Heart left ventricle (tissue), 16 donors: ENCODE data around the gene TTYH3. TPM values are rescaled to one million over a fixed set of nuclear protein-coding genes. Genes with fewer than 3 reads are reported as not detected.

Source experiments
- ATAC-seq, 4 donors: fragments of 200-7000 bp; cut with Tn5 transposase; one replicate each; pipeline ENCODE4 v1.9.1; 2020 to 2022; ENCODE audit warnings: moderate library complexity in 4 of 4, mild to moderate bottlenecking in 3 of 4, moderate number of reproducible peaks in 1 of 4
- DNase-seq, 5 donors: peaks; one replicate each; pipeline ENCODE4 v3.0.0-alpha.2; 2020
- H3K27ac ChIP-seq, 12 donors: fragments of 200-600 bp; sonication (generic) in 4 of 12; one replicate each; pipeline versions ENCODE4 v1.5.0 to v1.8.0; 2016 to 2022; ENCODE audit warnings: mild to moderate bottlenecking in 2 of 12
- H3K27me3 ChIP-seq, 9 donors: fragments of 200-600 bp; sonication (generic) in 2 of 9; one replicate each; pipeline versions ENCODE4 v1.5.1 to v1.8.0; 2016 to 2022; ENCODE audit warnings: mild to moderate bottlenecking in 3 of 9
- H3K36me3 ChIP-seq, 9 donors: fragments of 200-600 bp; sonication (generic) in 2 of 9; one replicate each; pipeline versions ENCODE4 v1.5.0 to v1.8.0; 2018 to 2022; ENCODE audit warnings: mild to moderate bottlenecking in 2 of 9
- H3K4me1 ChIP-seq, 12 donors: fragments of 200-600 bp; sonication (generic) in 4 of 12; one replicate each; pipeline versions ENCODE4 v1.5.0 to v1.8.0; 2016 to 2022; ENCODE audit warnings: mild to moderate bottlenecking in 3 of 12
- H3K4me3 ChIP-seq, 12 donors: fragments of 200-600 bp; sonication (generic) in 4 of 12; one replicate each; pipeline versions ENCODE4 v1.5.0 to v1.8.0; 2017 to 2022; ENCODE audit warnings: mild to moderate bottlenecking in 9 of 12, moderate library complexity in 4 of 12
- H3K9me3 ChIP-seq, 12 donors: fragments of 200-600 bp; sonication (generic) in 4 of 12; one replicate each; pipeline versions ENCODE4 v1.5.0 to v1.8.0; 2016 to 2022; ENCODE audit warnings: mild to moderate bottlenecking in 1 of 12
- POLR2A ChIP-seq, 2 donors: fragments of 450-650 bp; IDR thresholded peaks; one replicate each; pipeline ENCODE4 v1.6.1; 2017; ENCODE audit warnings: antibody characterized with exemption in 2 of 2, mild to moderate bottlenecking in 2 of 2, moderate library complexity in 2 of 2
- WGBS, 4 donors: extraction: QIAGEN DNeasy Blood & Tissue Kit in 2 of 4; methylation state at CpG; one replicate each; pipeline versions ENCODE4 v1.1.5 to v1.1.7; 2013 to 2018; 5-methylcytosine and 5-hydroxymethylcytosine counted together
- intact Hi-C, 10 donors: fragments of 100-400 bp; cut with DNase I; formaldehyde crosslinking; loops; one replicate each; pipeline versions ENCODE4 v1.11.1 to v1.14.2; 2022
- polyA plus RNA-seq, 2 donors: library from polyadenylated mRNA; stranded (reverse); fragments of 200-250 nt; gene quantifications; one replicate each; pipeline ENCODE4 v1.2.3, GENCODE V29; 2013
- total RNA-seq, 9 donors: library from RNA; depleted of rRNA in 2 of 9; stranded (reverse); fragments of >200 nt in 2 of 9; fragmentation: NEBNext Ultra II Directional in 3 of 9; extraction: Animal tissue kit (Norgen Biotek cat#: 25700) in 3 of 9; gene quantifications; one replicate each; pipeline versions ENCODE4 v1.1.0 to v1.2.4, GENCODE V29; 2016 to 2023
- TF ChIP-seq, protein P1 (sequence below), 12 donors: fragments of 200-600 bp; sonication (generic) in 4 of 12; IDR thresholded peaks; one replicate each; pipeline versions ENCODE4 v1.5.0 to v1.8.0; 2018 to 2022; ENCODE audit warnings: antibody characterized with exemption in 12 of 12, mild to moderate bottlenecking in 5 of 12
- donor health status: ischemic (EF 13 %, LVEDD 7.1; RV severe dilation, severe dysfunction).
- donor health status: healthy with polysubstance abuse.
- donor health status: DM: no; HTN: yes; CAD: no.
- donor health status: DM: no; HTN: no; CAD: no.
- donor health status: ischemic (EF 25% LVEDD 6.9; RV normal size, moderate dysfunction).
- donor health status: ischemic (EF 25% LVEDD 5.7; RV mildly dilated, moderate dysfunction).
- donor health status: healthy.
- donor health status: DM: yes; HTN: yes; CAD: no.
- donor health status: ischemic (EF 35%, LVEDD 5.7; RV mildly dilated, moderate dysfunction).
- donor health status: nonischemic (EF 11% LVEDD 7.7; RV severe dilation, severe dysfunction).
- donor health status: DM: yes; HTN: yes; CAD: no.
- donor health status: PGD.
- donor health status: ischemic (EF 29% LVEDD 5.4; RV normal size, mild dysfunction).
- donor health status: nonischemic (EF 23%, LVEDD 6.1; RV moderate dilation, normal function).

TTYH3 gene
- total and polyA plus RNA-seq, 11 donors: 5.7 to 104 (median 12.8) TPM

- TF ChIP-seq, protein P1, sequence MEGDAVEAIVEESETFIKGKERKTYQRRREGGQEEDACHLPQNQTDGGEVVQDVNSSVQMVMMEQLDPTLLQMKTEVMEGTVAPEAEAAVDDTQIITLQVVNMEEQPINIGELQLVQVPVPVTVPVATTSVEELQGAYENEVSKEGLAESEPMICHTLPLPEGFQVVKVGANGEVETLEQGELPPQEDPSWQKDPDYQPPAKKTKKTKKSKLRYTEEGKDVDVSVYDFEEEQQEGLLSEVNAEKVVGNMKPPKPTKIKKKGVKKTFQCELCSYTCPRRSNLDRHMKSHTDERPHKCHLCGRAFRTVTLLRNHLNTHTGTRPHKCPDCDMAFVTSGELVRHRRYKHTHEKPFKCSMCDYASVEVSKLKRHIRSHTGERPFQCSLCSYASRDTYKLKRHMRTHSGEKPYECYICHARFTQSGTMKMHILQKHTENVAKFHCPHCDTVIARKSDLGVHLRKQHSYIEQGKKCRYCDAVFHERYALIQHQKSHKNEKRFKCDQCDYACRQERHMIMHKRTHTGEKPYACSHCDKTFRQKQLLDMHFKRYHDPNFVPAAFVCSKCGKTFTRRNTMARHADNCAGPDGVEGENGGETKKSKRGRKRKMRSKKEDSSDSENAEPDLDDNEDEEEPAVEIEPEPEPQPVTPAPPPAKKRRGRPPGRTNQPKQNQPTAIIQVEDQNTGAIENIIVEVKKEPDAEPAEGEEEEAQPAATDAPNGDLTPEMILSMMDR (IDR thresholded peaks at IDR 0.05): no peak
- TF ChIP-seq POLR2A (IDR thresholded peaks at IDR 0.05): no peak
- Histone ChIP-seq H3K27me3 (peaks cover 0 to 5% (median 0%) of the 10 kb centered on the region in 9 donors), H3K9me3 (no peaks in the 10 kb centered on the region), H3K27ac (no peak overlapping the region), H3K4me3 (no peak overlapping the region), H3K4me1 (peaks cover 0 to 16% (median 0%) of the 10 kb centered on the region in 12 donors), H3K36me3 (no peaks in the 10 kb centered on the region)
- intact Hi-C loops: no loop called here
- DNase-seq (no peak), ATAC-seq (no peak)
- 66 to 70% (median 67%) methylated on average over 18 of the region's 18 CpGs for WGBS, 4 donors
These were observed 66.9 kb downstream of the TTYH3 start for GRCh38 chr7:2698581-2699288.

DNA sequence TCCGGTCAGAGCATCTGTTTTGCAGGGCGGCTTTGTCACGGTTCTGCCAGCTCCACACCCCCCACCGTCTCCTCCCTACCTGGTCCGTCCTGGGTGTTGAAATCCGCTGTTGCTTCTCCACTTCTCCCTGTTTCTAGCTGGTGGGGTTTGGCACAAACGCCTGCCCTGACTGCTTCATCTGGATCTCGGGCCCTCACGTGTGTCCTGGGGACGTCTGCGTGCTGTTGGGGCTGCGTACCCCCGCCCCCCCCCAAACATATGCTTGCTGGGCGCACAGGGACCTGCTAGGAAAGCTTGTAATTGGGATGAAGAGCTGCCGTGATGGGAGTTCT is 67.5 kb downstream of the TTYH3 start:
- intact Hi-C loops: no loop called here
- no peak for ATAC-seq

GRCh38 chr7:2700141-2700850 is 68.5 kb downstream of the TTYH3 start:
- Histone ChIP-seq H3K36me3 (no peaks in the 10 kb centered on the region), H3K27ac (no peak overlapping the region), H3K4me3 (no peak overlapping the region), H3K27me3 (peaks cover 0 to 5% (median 0%) of the 10 kb centered on the region in 9 donors), H3K9me3 (no peaks in the 10 kb centered on the region), H3K4me1 (peaks cover 0 to 15% (median 0%) of the 10 kb centered on the region in 12 donors)
- TF ChIP-seq POLR2A (IDR thresholded peaks at IDR 0.05): no peak
- TF ChIP-seq, protein P1 (IDR thresholded peaks at IDR 0.05): no peak
- intact Hi-C loops: no loop called here
- WGBS, 4 donors: 84 to 93% (median 89%) methylated on average over 7 to 40 of the region's 40 CpGs
- ATAC-seq: no peak
- DNase-seq: no peak

More for the DNA sequence above, 67.5 kb downstream of the TTYH3 start:
- peaks cover 0 to 15% (median 0%) of the 10 kb centered on the region in 12 donors for H3K4me1 ChIP-seq
- DNase-seq: no peak
- H3K27ac ChIP-seq: no peak overlapping the region
- H3K27me3 ChIP-seq: peaks cover 0 to 5% (median 0%) of the 10 kb centered on the region in 9 donors
- no peaks in the 10 kb centered on the region for H3K36me3 ChIP-seq
- no peaks in the 10 kb centered on the region for H3K9me3 ChIP-seq
- TF ChIP-seq, protein P1 (IDR thresholded peaks at IDR 0.05): no peak
- TF ChIP-seq POLR2A (IDR thresholded peaks at IDR 0.05): no peak
- 77 to 84% (median 80%) methylated on average over 12 to 15 of the region's 15 CpGs for WGBS, 4 donors
- no peak overlapping the region for H3K4me3 ChIP-seq

- WGBS, 4 donors: 82 to 94% (median 89%) methylated on average over 7 to 17 of the region's 17 CpGs
- no peak overlapping the region for H3K27ac ChIP-seq
These were observed 69.6 kb downstream of the TTYH3 start for GRCh38 chr7:2701424-2701823.

More at GRCh38 chr7:2701424-2701823, 69.6 kb downstream of the TTYH3 start:
- H3K4me3 ChIP-seq: no peak overlapping the region
- peaks cover 0 to 15% (median 0%) of the 10 kb centered on the region in 12 donors for H3K4me1 ChIP-seq
- peaks cover 0 to 5% (median 0%) of the 10 kb centered on the region in 9 donors for H3K27me3 ChIP-seq
- DNase-seq: no peak
- no peaks in the 10 kb centered on the region for H3K9me3 ChIP-seq
- TF ChIP-seq, protein P1 (IDR thresholded peaks at IDR 0.05): no peak
- no peak for TF ChIP-seq POLR2A (IDR thresholded peaks at IDR 0.05)
- no peaks in the 10 kb centered on the region for H3K36me3 ChIP-seq
- intact Hi-C loops: no loop called here
- peak in 1 of 4 donors; percentile 8 for ATAC-seq
